Measurements from ENCODE around the gene VGLL4.

DNA sequence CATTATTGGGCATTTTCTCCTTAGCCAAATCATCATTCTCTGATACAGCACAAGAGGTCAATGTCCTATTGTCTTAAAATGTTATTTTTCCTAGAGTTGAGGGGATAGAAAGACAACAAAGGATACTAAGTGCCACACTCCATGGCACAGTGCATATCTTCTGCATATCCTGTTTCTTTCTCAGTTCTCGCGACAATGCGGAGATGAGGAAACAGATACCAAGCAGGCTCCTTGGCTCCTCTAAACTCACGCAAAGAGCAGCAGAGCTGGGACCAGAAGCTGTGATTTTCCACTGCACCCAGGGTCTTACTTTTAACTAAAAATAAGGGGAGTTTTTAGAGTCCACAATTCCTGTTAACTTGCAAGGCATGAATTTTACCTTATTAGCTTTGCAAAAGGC, 10.5 kb upstream of the VGLL4 start:
- TF ChIP-seq USF2 (IDR thresholded peaks at IDR 0.05) (no peak), RFX5 (IDR thresholded peaks at IDR 0.05) (no peak), GATA3 (IDR thresholded peaks at IDR 0.05; ENCODE audit: borderline replicate concordance) (no peak), FOSB (CRISPR knock-in tag; IDR thresholded peaks at IDR 0.05) (no peak), CTCF (IDR thresholded peaks at IDR 0.05) (no peak), MAX (IDR thresholded peaks at IDR 0.05) (no peak), EP300 (IDR thresholded peaks at IDR 0.05) (no peak), POLR2A (IDR thresholded peaks at IDR 0.05; ENCODE audit: low read length) (no peak)
- TF ChIP-seq, protein P1, sequence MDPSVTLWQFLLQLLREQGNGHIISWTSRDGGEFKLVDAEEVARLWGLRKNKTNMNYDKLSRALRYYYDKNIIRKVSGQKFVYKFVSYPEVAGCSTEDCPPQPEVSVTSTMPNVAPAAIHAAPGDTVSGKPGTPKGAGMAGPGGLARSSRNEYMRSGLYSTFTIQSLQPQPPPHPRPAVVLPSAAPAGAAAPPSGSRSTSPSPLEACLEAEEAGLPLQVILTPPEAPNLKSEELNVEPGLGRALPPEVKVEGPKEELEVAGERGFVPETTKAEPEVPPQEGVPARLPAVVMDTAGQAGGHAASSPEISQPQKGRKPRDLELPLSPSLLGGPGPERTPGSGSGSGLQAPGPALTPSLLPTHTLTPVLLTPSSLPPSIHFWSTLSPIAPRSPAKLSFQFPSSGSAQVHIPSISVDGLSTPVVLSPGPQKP (IDR thresholded peaks at IDR 0.05; ENCODE audit: low read depth, low read length): no peak
- TF ChIP-seq, protein P2, sequence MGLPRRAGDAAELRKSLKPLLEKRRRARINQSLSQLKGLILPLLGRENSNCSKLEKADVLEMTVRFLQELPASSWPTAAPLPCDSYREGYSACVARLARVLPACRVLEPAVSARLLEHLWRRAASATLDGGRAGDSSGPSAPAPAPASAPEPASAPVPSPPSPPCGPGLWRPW (IDR thresholded peaks at IDR 0.05): no peak

All from A549 (cell line).